ENCODE results near the gene DDX3Y. TPM values are rescaled to one million over a fixed set of nuclear protein-coding genes. Genes with fewer than 3 reads are reported as not detected.
A peak's percentile ranks its signal among the peaks of the same experiment; 100 is the strongest.

Gene DDX3Y
- total and polyA plus RNA-seq, 12 donors = 0.05 to 50.1 (median 39.1) TPM; not detected in 2

- DNase-seq (no peak), ATAC-seq (no peak)
- intact Hi-C loops (cut with DNase I) = no loop called here
- Histone ChIP-seq H3K36me3 (no peaks in the 10 kb centered on the region), H3K27ac (no peak overlapping the region), H3K27me3 (no peaks in the 10 kb centered on the region), H3K4me1 (no peaks in the 10 kb centered on the region), H3K9me3 (no peaks in the 10 kb centered on the region), H3K4me3 (no peak overlapping the region)
- TF ChIP-seq, protein P1, sequence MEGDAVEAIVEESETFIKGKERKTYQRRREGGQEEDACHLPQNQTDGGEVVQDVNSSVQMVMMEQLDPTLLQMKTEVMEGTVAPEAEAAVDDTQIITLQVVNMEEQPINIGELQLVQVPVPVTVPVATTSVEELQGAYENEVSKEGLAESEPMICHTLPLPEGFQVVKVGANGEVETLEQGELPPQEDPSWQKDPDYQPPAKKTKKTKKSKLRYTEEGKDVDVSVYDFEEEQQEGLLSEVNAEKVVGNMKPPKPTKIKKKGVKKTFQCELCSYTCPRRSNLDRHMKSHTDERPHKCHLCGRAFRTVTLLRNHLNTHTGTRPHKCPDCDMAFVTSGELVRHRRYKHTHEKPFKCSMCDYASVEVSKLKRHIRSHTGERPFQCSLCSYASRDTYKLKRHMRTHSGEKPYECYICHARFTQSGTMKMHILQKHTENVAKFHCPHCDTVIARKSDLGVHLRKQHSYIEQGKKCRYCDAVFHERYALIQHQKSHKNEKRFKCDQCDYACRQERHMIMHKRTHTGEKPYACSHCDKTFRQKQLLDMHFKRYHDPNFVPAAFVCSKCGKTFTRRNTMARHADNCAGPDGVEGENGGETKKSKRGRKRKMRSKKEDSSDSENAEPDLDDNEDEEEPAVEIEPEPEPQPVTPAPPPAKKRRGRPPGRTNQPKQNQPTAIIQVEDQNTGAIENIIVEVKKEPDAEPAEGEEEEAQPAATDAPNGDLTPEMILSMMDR (IDR thresholded peaks at IDR 0.05) = no peak
- 40 to 72% methylated on average over 2 of the region's 2 CpGs for WGBS, 2 donors
Measured at GRCh38 chrY:12898604-12899003, 6.1 kb upstream of the DDX3Y start.

GRCh38 chrY:12905517-12905872 lies 827 bp downstream of the DDX3Y start:
- ATAC-seq (peak in 5 of 8 donors; percentile 88 to 95 (median 93)), DNase-seq (peak; percentile 49 to 79)
- peaks cover 0 to 38% (median 5%) of the 10 kb centered on the region in 9 donors for H3K4me1 ChIP-seq
- H3K9me3 ChIP-seq = no peaks in the 10 kb centered on the region
- intact Hi-C loops (cut with DNase I) = no loop called here
- H3K27me3 ChIP-seq = no peaks in the 10 kb centered on the region
- H3K27ac ChIP-seq = peak overlapping the region in 7 of 10 donors; percentile 91 to 98 (median 98)
- TF ChIP-seq, protein P1 (IDR thresholded peaks at IDR 0.05) = no peak
- 0% methylated on average over 19 of the region's 19 CpGs for WGBS, 2 donors
- H3K4me3 ChIP-seq = peak overlapping the region in 7 of 10 donors; percentile 17 to 89 (median 78)
- H3K36me3 ChIP-seq = peaks cover 0 to 20% (median 0%) of the 10 kb centered on the region in 9 donors

DNA sequence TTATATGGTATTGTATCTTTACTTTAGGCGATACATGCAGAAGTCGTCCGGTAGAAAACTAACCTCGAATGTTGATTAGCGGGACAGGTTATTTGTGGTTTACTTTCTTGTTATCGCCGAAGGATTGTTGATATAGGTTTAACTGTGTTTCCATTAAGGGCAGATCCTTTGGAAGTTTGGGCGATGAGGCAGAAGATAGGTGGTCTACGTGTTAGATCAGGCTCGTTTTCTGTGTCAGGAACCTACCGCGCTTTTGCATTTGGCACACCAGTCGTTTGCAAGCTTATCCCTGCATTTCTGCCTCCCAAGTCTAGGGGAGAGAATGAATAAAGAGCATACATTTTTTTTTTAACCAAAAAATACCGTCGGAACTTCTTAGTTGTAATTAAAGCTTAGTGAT lies 1.2 kb downstream of the DDX3Y start:
- no peaks in the 10 kb centered on the region for H3K9me3 ChIP-seq
- no peaks in the 10 kb centered on the region for H3K27me3 ChIP-seq
- DNase-seq (no peak), ATAC-seq (no peak)
- intact Hi-C loops (cut with DNase I) = no loop called here
- H3K27ac ChIP-seq = peak overlapping the region in 6 of 10 donors; percentile 91 to 98 (median 98)
- H3K4me1 ChIP-seq = peaks cover 0 to 40% (median 5%) of the 10 kb centered on the region in 9 donors
- WGBS, 2 donors = 0 to 3% methylated on average over 15 of the region's 15 CpGs
- peak overlapping the region in 6 of 10 donors; percentile 76 to 89 (median 79) for H3K4me3 ChIP-seq
- peaks cover 0 to 24% (median 0%) of the 10 kb centered on the region in 9 donors for H3K36me3 ChIP-seq
- TF ChIP-seq, protein P1 (IDR thresholded peaks at IDR 0.05) = no peak

DNA sequence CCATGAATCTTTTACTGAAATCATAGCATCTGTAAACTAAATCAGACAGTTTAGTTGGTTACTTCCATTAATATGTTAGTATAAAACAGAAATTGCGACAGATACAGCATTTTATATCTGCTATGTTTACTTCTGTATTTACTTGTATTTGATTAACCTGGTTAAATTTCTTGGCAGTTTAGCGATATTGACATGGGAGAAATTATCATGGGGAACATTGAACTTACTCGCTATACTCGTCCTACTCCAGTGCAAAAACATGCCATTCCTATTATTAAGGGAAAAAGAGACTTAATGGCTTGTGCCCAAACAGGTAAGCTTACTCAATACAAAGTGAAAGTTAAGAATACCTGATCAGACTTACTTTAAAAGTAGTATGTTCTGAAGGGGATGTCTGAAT lies 8.9 kb downstream of the DDX3Y start:
- intact Hi-C loops (cut with DNase I) = no loop called here
- DNase-seq = no peak
- ATAC-seq = no peak
- no peaks in the 10 kb centered on the region for H3K9me3 ChIP-seq
- H3K4me3 ChIP-seq = no peak overlapping the region
- no peak overlapping the region for H3K27ac ChIP-seq
- peaks cover 0 to 27% (median 0%) of the 10 kb centered on the region in 9 donors for H3K4me1 ChIP-seq
- TF ChIP-seq, protein P1 (IDR thresholded peaks at IDR 0.05) = no peak
- H3K36me3 ChIP-seq = peaks cover 0 to 100% (median 24%) of the 10 kb centered on the region in 9 donors
- no peaks in the 10 kb centered on the region for H3K27me3 ChIP-seq
- 94 to 95% methylated on average over 4 of the region's 4 CpGs for WGBS, 2 donors
